Fibroblast of skin of right quadriceps (primary cell): ENCODE data around the gene SAAL1.
"Not testable (repeated sequence)": the region's sequence is repeated elsewhere in the genome, so short reads cannot be mapped to it uniquely, and the experiment has no call there.

ENCODE experiments used
- DNase-seq: peaks from one replicate; pipeline ENCODE4 v3.0.0-alpha.2; 2013

The SAAL1 gene, protein sequence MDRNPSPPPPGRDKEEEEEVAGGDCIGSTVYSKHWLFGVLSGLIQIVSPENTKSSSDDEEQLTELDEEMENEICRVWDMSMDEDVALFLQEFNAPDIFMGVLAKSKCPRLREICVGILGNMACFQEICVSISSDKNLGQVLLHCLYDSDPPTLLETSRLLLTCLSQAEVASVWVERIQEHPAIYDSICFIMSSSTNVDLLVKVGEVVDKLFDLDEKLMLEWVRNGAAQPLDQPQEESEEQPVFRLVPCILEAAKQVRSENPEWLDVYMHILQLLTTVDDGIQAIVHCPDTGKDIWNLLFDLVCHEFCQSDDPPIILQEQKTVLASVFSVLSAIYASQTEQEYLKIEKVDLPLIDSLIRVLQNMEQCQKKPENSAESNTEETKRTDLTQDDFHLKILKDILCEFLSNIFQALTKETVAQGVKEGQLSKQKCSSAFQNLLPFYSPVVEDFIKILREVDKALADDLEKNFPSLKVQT

DNA sequence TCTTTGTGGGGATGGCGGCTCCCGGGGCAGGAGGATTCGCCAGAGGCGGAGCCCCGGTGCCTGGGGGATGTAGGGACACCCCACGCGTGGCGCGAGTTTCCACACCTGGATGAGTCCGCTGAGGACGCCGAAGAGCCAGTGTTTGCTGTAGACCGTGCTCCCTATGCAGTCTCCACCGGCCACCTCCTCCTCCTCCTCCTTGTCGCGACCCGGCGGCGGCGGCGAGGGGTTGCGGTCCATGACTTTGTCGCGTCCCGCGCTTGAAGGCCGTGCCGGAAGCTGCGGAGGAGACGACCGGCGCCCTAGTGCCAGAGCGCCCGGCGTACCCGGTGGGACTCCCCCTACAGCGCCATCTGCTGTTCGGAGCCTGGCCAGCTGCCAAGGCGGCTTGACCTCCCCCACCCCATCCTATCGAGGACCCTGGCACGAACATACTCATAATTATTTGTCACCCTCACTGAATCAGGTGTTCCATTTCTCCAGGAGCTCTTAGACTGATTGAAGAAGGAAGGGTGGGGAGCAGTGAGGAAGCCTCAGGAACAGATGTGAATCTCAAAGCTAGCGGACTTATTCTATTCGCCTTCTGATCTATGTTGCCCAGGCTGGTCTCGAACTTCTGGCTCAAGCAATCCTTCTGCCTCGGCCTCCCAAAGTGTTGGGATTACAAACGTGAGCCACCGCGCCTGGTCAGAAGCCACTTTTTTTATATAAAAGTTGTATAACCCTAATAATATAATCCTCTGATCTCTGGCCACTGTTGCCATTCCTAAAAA, at the start of gene SAAL1:
Gene SAAL1 (minus strand): TSS at position 281 of the 773 bp plus-strand sequence. CDS start 41 bp downstream, at position 240.
- DNase-seq, result peak; percentile 84

DNA sequence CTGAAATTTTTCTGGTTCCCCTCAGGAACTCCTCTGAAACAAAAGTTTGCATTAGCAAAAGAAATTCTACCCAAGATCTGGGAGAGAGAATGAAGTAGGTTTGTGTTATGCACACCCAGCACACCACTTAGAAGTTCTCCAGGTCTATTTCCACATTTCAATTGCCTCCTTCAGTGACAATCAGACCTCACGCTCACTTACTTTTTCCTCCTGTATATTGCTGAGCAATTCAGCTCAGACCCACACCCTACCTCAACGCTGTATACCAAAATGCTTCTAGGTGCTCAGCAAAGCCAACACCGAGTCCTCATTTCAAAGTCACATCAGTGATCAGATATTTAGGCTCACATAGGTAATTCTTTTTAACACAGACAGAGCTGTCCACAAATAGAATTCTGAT, 45.7 kb upstream of the SAAL1 start:
- no peak for DNase-seq

DNA sequence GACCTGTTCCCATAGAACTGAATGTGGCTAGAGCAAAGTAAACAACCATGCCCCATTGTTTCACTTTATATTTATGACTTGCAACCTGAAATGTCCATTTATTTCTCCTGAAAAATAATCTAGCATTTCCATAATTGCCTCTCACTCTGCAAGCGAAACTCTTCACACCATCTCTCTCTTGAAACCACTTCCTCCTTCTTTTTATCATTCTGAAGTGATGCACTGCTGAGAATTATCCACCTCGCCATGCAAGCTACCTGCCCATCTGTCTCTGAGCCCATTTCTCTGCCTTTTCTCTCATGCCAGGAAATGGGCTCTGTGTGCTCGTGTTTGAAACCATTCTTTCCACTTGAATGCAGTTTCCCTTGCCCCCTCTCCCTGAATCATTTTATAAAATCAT, 40.0 kb upstream of the SAAL1 start:
- no peak for DNase-seq

DNA sequence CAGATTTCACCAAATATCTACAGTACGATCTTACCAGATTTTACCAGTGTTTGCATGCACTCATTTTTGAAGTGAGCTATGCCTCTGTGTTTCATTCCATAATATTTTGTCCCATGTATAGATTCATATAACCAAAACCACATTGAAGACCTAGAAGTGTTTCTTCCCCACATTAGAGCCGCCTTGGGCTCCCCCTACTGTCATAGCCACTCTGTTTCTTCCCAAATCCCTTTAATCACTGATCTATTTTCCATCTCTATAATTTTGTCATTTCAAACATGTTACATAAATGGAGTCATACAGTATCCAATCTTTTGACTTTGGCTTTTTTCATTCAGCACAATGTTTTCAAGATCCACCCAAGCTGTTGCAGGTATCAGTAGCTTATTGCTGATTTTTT, 39.1 kb upstream of the SAAL1 start:
- no peak for DNase-seq

DNA sequence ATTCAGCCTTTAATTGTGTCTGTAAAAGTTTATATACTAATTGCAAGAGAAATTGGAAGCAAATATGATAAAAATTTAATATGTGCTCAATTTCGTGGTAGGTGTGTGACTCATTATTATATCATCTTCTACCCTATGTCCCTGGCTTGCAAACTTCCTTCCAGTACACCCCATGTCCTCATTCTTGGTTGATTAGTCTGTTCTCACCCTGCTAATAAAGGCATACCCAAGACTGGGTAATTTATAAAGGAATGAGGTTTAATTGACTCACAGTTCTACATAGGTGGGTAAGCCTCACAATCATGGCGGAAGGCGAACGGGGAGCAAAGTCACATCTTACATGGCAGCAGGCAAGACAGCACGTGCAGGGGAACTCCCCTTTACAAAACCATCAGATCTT, 38.4 kb upstream of the SAAL1 start:
- DNase-seq, result peak; percentile 10

DNA sequence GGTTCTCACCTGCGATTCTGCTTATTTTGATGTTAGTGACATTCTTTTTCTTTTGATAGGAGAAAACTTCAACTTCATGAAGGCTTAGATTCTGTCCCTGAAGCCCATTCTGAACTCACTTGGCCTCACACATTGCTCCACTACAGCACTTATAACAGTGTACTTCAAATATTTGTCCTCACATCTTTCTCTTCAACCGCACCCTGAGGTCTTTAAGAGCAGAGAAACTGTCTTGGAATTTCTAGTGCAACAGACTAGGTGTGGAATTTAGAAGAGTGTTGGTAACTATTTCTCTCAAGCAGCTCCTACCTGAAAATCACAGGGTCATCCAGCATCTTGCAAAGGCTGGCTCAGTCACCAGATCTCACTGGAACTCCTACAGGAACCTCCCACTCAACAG, 34.3 kb upstream of the SAAL1 start:
- no peak for DNase-seq

DNA sequence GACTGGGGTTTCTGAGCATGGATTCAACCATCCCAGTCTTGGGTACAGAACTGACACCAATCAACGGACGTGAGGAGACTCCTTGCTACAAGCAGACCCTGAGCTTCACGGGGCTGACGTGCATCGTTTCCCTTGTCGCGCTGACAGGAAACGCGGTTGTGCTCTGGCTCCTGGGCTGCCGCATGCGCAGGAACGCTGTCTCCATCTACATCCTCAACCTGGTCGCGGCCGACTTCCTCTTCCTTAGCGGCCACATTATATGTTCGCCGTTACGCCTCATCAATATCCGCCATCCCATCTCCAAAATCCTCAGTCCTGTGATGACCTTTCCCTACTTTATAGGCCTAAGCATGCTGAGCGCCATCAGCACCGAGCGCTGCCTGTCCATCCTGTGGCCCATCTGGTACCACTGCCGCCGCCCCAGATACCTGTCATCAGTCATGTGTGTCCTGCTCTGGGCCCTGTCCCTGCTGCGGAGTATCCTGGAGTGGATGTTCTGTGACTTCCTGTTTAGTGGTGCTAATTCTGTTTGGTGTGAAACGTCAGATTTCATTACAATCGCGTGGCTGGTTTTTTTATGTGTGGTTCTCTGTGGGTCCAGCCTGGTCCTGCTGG, 31.4 kb upstream of the SAAL1 start:
- DNase-seq, result no peak

DNA sequence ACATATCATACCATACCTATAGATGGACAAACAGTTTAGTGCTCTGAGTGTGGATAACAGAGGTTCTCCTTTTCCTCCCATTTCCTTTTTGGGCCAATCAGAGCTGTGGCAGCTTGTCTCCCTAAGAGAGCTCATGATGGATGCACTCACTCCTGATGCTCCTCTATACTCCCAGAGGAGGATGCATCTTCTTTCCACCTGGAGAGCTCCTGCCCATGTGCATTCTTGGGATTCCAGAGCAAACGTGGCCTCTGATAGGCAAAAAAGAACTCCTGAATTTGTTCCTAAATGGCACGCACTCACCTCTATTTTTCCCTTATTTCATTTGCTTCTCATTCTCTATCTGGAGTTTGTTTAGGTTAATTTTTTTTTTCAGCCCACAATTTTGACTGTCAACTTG, 29.4 kb upstream of the SAAL1 start:
- no peak for DNase-seq

DNA sequence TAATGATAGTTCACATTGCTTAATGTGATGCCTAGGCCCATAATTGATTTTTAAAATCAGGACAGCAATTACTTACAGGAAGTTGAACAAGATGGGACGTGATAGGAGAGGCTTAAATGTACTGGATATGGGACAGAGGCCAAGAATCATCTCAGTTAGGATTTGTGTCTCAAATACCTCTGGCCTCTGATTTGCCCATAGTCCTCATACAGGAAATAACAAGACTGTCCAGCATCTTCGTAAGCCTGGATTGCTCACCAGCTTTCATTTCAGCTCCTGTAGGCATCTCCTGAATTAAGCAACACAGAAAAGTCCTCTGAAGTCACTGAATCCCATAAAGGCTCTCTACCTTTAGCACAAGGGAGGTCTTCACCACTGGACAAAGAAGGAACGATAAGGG, 26.5 kb upstream of the SAAL1 start, which contains the start of gene MRGPRX3:
Gene MRGPRX3 (plus strand): TSS at position 231 of the 400 bp plus-strand sequence. CDS start 4,632 bp downstream, outside the sequence.
- no peak for DNase-seq

DNA sequence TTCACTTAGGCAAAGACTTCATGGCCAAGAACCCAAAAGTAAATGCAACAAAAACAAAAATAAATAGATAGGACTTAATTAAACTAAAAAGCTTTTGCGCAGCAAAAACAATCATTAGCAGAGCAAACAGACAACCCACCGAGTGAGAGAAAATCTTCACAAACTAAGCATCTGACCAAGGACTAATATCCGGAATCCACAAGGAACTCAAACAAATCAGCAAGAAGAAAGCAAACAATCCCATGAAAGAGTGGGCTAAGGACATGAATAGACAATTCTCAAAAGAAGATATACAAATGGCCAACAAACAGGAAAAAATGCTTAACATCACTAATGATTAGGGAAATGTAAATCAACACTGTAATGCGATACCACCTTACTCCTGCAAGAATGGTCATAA, 25.2 kb upstream of the SAAL1 start:
- DNase-seq, result not testable (repeated sequence)

DNA sequence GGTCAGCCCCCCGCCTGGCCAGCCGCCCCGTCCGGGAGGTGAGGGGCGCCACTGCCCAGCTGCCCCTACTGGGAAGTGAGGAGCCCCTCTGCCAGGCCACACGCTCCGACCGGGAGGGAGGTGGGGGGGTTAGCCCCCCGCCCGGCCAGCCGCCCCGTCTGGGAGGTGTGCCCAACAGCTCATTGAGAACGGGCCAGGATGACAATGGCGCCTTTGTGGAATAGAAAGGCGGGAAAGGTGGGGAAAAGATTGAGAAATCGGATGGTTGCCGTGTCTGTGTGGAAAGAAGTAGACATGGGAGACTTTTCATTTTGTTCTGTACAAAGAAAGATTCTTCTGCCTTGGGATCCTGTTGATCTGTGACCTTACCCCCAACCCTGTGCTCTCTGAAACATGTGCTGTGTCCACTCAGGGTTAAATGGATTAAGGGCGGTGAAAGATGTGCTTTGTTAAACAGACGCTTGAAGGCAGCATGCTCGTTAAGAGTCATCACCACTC, 15.5 kb upstream of the SAAL1 start:
- not testable (repeated sequence) for DNase-seq

DNA sequence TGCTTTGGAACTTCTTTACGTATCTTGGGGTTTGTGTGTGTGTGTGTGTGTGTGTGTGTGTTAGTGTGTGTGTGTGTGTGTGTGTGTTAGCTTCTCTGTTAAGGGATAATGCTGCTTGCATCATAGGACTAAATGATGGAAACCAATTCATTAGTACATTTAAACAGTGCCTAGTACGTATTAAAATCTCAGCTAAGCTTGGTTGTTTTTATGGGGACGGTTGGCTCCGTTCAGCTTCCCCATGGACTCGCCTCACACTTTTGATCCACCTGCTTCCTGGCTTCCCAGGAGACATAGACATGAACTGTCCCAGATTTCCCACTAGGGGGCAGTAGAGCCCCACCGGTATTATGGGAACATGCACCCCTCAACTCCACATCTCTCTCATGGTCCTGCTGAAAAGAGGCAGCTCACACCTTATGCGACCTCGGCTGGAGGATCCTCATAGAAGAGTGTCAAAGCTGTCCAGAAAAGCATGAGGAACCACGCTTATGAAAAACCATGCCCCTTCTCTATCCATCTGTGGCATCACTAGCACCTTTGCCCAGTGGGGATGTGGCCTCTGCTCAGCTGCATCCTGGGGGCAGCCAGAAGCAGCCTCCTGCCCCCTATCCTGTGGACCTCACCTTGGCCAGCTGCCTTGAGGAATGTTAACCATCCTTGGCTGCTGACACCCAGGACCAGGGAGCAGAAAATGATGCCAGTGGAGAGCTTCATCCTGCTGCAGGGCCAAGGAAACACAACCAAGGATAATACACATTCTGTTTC, 9.7 kb upstream of the SAAL1 start:
- DNase-seq, result peak; percentile 44

DNA sequence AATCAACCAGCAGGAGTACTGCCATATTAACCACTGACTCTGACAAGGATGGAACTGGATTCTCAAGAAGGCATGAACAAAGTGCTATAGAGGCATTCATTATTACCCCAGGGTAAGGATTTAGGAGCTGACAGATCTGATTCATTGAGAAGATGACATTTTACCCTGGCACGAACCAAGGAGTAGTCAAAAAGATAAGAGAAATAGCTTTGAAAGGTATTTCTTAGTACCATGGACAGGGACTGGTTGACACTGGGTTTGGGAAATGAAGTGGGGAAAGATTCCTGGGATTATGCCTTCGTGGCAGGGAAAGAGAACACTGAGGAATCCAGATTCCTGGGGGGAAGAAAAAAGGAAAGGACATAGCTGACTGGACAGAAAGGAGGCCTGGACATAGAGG, 5.1 kb upstream of the SAAL1 start:
- no peak for DNase-seq

DNA sequence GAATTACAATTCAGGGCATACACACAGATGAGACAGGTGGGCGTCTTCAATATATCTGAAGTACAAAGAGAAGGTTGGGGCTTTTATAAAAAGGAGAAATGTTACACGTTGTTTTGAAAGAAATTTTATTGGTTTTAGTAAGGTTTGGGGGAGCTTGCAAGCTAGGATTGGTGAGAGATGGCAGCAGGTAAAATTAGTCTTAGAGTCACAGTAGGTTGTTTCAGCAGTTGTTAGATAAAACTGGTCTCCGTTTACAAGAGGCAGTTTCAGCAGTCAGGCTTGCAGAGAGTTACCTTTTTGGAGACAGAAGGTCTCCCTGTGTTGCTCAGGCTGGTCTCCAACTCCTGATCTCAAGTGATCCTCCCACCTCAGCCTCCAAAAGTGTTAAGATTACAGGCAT, 2.4 kb upstream of the SAAL1 start:
- no peak for DNase-seq

DNA sequence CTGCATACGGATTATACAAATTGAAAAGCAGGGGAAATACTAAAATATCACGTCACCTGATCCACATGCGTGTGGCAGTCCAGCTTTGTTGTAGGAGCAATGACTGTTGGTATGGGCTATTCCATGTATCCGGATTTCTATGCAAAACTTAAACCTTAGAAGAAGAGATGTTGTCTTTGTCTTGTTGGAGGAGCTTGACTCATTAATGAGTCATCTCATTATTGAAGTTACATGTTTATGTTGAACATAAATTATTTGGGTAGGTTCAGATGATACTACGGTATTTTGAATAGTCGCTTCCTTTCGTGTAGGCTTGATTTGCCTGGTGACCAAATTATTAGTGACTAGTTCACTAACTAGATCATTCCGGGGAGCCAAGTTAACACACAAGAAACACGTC, 806 bp upstream of the SAAL1 start:
- DNase-seq, result peak; percentile 54

DNA sequence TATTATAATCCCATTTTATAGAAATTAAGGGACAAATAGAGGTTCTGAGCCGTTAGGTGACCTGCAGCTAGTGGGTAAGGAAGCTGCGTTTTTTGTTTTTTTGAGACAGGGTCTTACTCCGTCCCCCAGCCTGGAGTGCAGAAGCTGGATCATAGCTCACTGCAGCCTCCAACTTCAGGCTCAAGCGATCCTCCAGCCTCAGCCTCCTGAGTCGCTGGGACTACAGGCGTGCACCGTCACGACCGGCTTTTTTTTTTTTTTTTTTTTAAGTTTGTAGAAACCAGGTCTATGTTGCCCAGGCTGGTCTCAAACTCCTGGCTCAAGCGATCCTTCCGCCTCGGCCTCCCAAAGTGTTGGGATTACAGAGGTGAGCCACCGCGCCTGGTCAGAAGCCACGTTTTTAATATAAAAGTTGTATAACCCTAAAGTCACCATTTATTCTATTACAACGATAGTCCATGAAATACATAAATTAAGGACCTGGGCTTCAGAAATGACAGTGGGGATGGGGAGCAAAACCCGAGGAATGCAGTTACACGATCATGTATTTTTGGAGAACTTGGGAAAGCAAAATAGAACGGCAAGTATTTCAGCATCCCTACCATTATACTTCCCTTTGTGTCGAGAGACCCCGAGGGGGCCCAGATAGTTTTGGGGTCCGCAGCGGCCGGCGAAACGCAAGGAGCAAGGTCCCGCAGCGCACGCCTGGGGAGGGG, 638 bp downstream of the SAAL1 start:
- DNase-seq, result no peak

DNA sequence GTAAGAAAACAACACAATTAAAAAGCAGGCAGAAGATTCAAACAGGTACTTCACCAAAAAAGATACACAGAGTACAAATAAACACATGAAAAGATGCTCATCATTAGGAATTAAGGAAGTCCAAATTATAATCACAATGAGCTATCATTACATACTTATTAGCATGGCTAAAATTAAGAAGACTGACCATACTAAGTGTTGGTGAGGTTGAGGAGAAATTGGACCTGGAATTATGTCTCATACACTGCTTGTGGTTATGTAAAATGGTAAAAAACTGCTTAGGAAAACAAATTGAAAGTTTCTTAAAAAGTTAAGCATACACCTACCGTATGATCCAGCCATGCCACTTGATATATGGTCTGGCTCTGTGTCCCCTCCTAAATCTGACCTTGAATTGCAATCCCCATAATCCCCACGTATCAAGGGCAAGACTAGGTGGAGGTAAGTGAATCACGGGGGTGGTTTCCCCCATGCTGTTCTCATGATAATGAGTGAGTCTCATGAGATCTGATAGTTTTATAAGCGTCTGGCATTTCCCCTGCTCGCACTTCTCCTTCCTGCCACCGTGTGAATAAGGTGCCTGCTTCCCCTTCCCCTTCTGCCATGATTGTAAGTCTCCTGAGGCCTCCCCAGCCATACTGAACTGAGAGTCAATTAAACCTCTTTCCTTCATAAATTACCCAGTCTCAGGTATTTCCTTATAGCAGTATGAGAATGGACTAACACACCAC, 4.8 kb downstream of the SAAL1 start:
- DNase-seq, result no peak

DNA sequence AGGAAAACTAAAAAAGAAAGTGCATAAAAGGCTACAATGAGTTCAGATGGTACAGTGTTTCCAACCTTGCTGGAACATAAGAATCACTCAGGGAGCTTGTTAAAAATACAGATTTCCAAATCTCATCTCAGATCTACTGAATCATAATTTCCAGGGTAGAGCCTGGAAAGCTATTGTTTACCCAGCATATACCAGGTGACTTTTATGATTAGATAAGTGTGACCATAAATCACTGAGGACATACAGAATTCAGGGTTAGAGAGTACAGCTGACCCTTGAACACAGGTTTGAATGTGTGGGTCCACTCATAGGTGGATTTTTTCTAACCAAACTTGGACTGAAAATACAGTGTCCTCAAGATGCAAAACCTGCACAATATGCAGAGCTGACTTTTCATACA, 11.9 kb downstream of the SAAL1 start:
- DNase-seq, result no peak

DNA sequence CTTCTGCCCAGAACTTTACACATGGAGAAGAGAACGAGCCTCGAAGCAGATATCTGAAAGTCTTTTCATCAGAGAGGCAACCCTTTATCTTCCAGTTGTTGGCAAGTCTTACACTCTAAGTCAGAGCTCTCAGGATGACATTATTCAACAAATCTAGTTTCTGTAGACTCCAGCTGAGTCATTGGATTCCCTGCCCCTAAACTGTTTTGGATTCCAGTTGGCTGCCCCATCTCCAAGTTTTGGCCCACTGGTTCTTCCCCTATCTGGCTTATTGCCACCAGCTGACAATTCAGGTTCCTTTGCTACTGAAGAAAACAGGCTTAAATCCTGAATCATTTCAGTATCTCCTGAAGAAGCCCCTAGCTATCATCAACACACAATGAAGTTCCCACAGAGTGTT, 14.2 kb downstream of the SAAL1 start:
- peak; percentile 14 for DNase-seq

DNA sequence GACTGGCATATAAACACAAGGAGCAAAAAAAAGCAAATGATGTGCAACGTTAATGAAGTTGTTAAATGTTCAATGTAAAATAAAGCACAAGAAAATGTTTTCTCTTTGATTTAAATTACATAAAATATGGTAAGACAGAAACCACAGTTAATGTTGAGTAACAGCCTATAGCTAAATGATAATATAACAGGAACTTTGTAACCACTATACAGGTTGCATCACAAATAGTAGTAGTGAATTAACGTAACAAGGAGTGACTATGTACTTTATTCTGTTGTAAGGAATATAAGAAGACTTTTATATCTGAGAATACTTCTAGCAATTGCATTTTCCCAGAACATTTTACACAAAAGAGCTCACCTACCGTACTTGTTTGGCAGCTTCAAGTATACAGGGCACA, 16.9 kb downstream of the SAAL1 start:
- no peak for DNase-seq

DNA sequence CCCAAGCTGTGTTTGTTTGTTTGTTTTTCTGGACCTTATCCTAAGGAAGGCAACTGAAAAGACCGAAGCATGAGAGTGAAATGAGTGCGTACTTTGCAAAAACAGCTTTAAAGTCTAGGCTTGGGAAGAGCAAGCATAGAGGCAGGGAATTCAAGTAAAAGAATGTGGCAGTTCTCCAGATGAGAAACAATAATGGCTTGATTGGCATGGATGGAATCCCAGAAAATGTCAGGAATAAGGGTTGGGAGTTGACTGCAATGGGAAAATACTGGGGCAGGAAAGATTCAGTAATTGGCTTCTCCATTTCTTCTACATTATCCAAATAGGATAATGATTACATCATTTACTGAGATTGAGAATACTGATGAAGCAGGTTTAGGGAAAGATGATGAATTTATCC, 17.5 kb downstream of the SAAL1 start:
- no peak for DNase-seq
